GM23338 (cell line): ENCODE results near the gene TXNDC17. TPM values are rescaled to one million over a fixed set of nuclear protein-coding genes. Genes with fewer than 3 reads are reported as not detected.

Source experiments
- ATAC-seq: fragments of 200-7000 bp; cut with Tn5 transposase; 3 replicates; pipeline ENCODE4 v1.9.1; 2020
- DNase-seq: peaks from one replicate; pipeline ENCODE4 v3.0.0-alpha.2; 2015; ENCODE audit warnings: low spot score
- H2AFZ ChIP-seq: fragments of 200-600 bp; sonication (generic); 2 replicates; pipeline ENCODE4 v1.8.0; 2016; ENCODE audit warnings: antibody characterized with exemption, mild to moderate bottlenecking, moderate library complexity
- H3F3A ChIP-seq: fragments of 200-600 bp; sonication (generic); replicated peaks from 2 replicates; pipeline ENCODE4 v1.8.0; 2017; ENCODE audit warnings: antibody characterized with exemption, mixed run types, low read depth
- H3K27ac ChIP-seq: fragments of 200-600 bp; sonication (generic); 2 replicates; pipeline ENCODE4 v1.6.1; 2016; ENCODE audit warnings: low read depth
- H3K27me3 ChIP-seq: fragments of 200-600 bp; sonication (generic); 2 replicates; pipeline ENCODE4 v1.8.0; 2016; ENCODE audit warnings: mild to moderate bottlenecking, mixed run types, moderate library complexity; ENCODE audit not compliant: insufficient read depth
- H3K36me3 ChIP-seq: fragments of 200-600 bp; sonication (generic); 2 replicates; pipeline ENCODE4 v1.8.0; 2016; ENCODE audit warnings: mild to moderate bottlenecking; ENCODE audit not compliant: insufficient read depth
- H3K4me1 ChIP-seq: fragments of 200-600 bp; sonication (generic); 2 replicates; pipeline ENCODE4 v1.8.0; 2016; ENCODE audit warnings: mild to moderate bottlenecking, moderate library complexity; ENCODE audit not compliant: insufficient read depth
- H3K4me2 ChIP-seq: fragments of 200-600 bp; sonication (generic); 2 replicates; pipeline ENCODE4 v1.7.1; 2017; ENCODE audit warnings: mixed run types
- H3K4me3 ChIP-seq: fragments of 200-600 bp; sonication (generic); 2 replicates; pipeline ENCODE4 v1.6.1; 2016; ENCODE audit warnings: mixed run types
- H3K79me2 ChIP-seq: fragments of 200-600 bp; sonication (generic); replicated peaks from 2 replicates; pipeline ENCODE4 v1.8.0; 2017; ENCODE audit warnings: mild to moderate bottlenecking; ENCODE audit not compliant: insufficient read depth
- H3K9me2 ChIP-seq: fragments of 200-600 bp; sonication (generic); 2 replicates; pipeline ENCODE4 v1.8.0; 2017; ENCODE audit not compliant: insufficient read depth
- H4K20me1 ChIP-seq: fragments of 200-600 bp; sonication (generic); replicated peaks from 2 replicates; pipeline ENCODE4 v1.8.0; 2017; ENCODE audit warnings: mild to moderate bottlenecking; ENCODE audit not compliant: insufficient read depth
- H3K27ac Mint-ChIP-seq: 2 replicates; pipeline ENCODE4 v1.8.0; 2020; ENCODE audit warnings: inconsistent platforms, mild to moderate bottlenecking, moderate library complexity, mixed read lengths
- H3K27me3 Mint-ChIP-seq: 3 replicates; pipeline ENCODE4 v1.8.0; 2022; ENCODE audit warnings: low read depth, mild to moderate bottlenecking, moderate library complexity, mixed read lengths, inconsistent platforms; ENCODE audit not compliant: insufficient read depth, poor library complexity
- H3K36me3 Mint-ChIP-seq: 3 replicates; pipeline ENCODE4 v1.8.0; 2021; ENCODE audit warnings: low read depth, mild to moderate bottlenecking, inconsistent platforms, moderate library complexity, mixed read lengths
- H3K4me1 Mint-ChIP-seq: 3 replicates; pipeline ENCODE4 v1.8.0; 2020; ENCODE audit warnings: mild to moderate bottlenecking, inconsistent platforms, mixed read lengths
- H3K4me3 Mint-ChIP-seq: 3 replicates; pipeline ENCODE4 v1.8.0; 2021; ENCODE audit warnings: moderate library complexity, mild to moderate bottlenecking, inconsistent platforms, mixed read lengths
- H3K9me3 Mint-ChIP-seq: 3 replicates; pipeline ENCODE4 v1.8.0; 2020; ENCODE audit warnings: moderate library complexity, mild to moderate bottlenecking, inconsistent platforms, mixed read lengths
- CREB1 ChIP-seq: fragments of 250-450 bp; sonication (Bioruptor Pico); IDR thresholded peaks from 2 replicates; pipeline ENCODE4 v1.5.0; 2020; ENCODE audit warnings: low read depth, mild to moderate bottlenecking, moderate library complexity
- ETS1 ChIP-seq: IDR thresholded peaks from 2 replicates; pipeline ENCODE4 v1.6.1; 2016; ENCODE audit warnings: antibody characterized with exemption
- EZH2phosphoT487 ChIP-seq: fragments of 200-600 bp; sonication (generic); IDR thresholded peaks from one replicate; pipeline ENCODE4 v1.8.1; 2018; ENCODE audit warnings: antibody characterized with exemption; ENCODE audit not compliant: unreplicated experiment
- JUNB ChIP-seq: IDR thresholded peaks from one replicate; pipeline ENCODE4 v1.6.1; 2016; ENCODE audit warnings: antibody characterized with exemption; ENCODE audit not compliant: unreplicated experiment
- NANOG ChIP-seq: IDR thresholded peaks from 2 replicates; pipeline ENCODE4 v1.6.1; 2016; ENCODE audit warnings: antibody characterized with exemption, borderline replicate concordance
- POLR2AphosphoS5 ChIP-seq: IDR thresholded peaks from 2 replicates; pipeline ENCODE4 v1.6.1; 2016; ENCODE audit warnings: antibody characterized with exemption, low read depth
- REST ChIP-seq: IDR thresholded peaks from one replicate; pipeline ENCODE4 v1.6.1; 2018; ENCODE audit warnings: antibody characterized with exemption; ENCODE audit not compliant: unreplicated experiment
- ZNF114 ChIP-seq: fragments of 250-450 bp; sonication (Bioruptor Pico); IDR thresholded peaks from 2 replicates; pipeline ENCODE4 v1.5.0; 2020; ENCODE audit warnings: mild to moderate bottlenecking, moderate library complexity
- polyA plus RNA-seq: library from polyadenylated mRNA; unstranded; fragments of >200 nt; fragmentation: Nextera tagmentation; extraction: Ambion mirVana; gene quantifications from 2 replicates; pipeline ENCODE4 v1.2.1, GENCODE V29; 2016
- total RNA-seq: library from RNA; depleted of rRNA; stranded (reverse); fragments of >200 nt; shearing (Covaris generic); gene quantifications from 2 replicates; pipeline ENCODE4 v1.2.3, GENCODE V29; 2014
- TF ChIP-seq, protein P1 (sequence below), 2 experiments: fragments of 200-600 bp in 1 of 2; sonication (generic) in 1 of 2; conservative IDR thresholded peaks; 2 replicates each; pipeline versions ENCODE4 v1.5.1 to v1.6.1; 2016 to 2017; ENCODE audit warnings: antibody characterized with exemption in 2 of 2, low read depth in 2 of 2, mild to moderate bottlenecking in 2 of 2, moderate library complexity in 1 of 2

TXNDC17 gene
- total and polyA plus RNA-seq, 2 experiments from 2014 or later, result 202 to 887 TPM

- TF ChIP-seq REST (no peak), CREB1 (CRISPR knock-in tag) (no peak), ETS1 (no peak), EZH2phosphoT487 (no peak), NANOG (no peak), JUNB (no peak)
- TF ChIP-seq, protein P1, sequence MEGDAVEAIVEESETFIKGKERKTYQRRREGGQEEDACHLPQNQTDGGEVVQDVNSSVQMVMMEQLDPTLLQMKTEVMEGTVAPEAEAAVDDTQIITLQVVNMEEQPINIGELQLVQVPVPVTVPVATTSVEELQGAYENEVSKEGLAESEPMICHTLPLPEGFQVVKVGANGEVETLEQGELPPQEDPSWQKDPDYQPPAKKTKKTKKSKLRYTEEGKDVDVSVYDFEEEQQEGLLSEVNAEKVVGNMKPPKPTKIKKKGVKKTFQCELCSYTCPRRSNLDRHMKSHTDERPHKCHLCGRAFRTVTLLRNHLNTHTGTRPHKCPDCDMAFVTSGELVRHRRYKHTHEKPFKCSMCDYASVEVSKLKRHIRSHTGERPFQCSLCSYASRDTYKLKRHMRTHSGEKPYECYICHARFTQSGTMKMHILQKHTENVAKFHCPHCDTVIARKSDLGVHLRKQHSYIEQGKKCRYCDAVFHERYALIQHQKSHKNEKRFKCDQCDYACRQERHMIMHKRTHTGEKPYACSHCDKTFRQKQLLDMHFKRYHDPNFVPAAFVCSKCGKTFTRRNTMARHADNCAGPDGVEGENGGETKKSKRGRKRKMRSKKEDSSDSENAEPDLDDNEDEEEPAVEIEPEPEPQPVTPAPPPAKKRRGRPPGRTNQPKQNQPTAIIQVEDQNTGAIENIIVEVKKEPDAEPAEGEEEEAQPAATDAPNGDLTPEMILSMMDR (conservative IDR thresholded peaks at IDR 0.05; ENCODE audit: low read depth in 2 of 2), result no peak
Measured at GRCh38 chr17:6611231-6611630, 29.6 kb upstream of the TXNDC17 start (continued).

- no peaks in the 10 kb centered on the region for H3K4me1 Mint-ChIP-seq
- Histone ChIP-seq H3K27me3 (no peaks in the 10 kb centered on the region), H3K4me1 (no peaks in the 10 kb centered on the region), H3K79me2 (no peaks in the 10 kb centered on the region), H3K27ac (no peak overlapping the region), H2AFZ (no peak overlapping the region), H3K36me3 (peaks cover 34% of the 10 kb centered on the region), H3K4me3 (no peak overlapping the region), H3K9me2 (no peaks in the 10 kb centered on the region), H3K4me2 (no peak overlapping the region), H3F3A (no peaks in the 10 kb centered on the region), H4K20me1 (peaks cover 25% of the 10 kb centered on the region)
- no peaks in the 10 kb centered on the region for H3K9me3 Mint-ChIP-seq
- ATAC-seq (no peak), DNase-seq (no peak)
- H3K27me3 Mint-ChIP-seq, result no peaks in the 10 kb centered on the region
- H3K4me3 Mint-ChIP-seq, result no peak overlapping the region
- H3K36me3 Mint-ChIP-seq, result peaks cover 35% of the 10 kb centered on the region; the same call in 2 of the 3 replicates
- TF ChIP-seq POLR2AphosphoS5, result no peak
- TF ChIP-seq ZNF114, result no peak
- TF ChIP-seq REST, result no peak
- no peak for TF ChIP-seq CREB1 (CRISPR knock-in tag)
- H3K27ac Mint-ChIP-seq, result no peak overlapping the region
Measured at GRCh38 chr17:6623941-6624340, 16.9 kb upstream of the TXNDC17 start.
